ENCODE data around the gene KDM4B. TPM values are rescaled to one million over a fixed set of nuclear protein-coding genes. Genes with fewer than 3 reads are reported as not detected.

The KDM4B gene
- polyA plus RNA-seq, 3 donors: 6.4 to 22.7 (median 12.7) TPM

DNA sequence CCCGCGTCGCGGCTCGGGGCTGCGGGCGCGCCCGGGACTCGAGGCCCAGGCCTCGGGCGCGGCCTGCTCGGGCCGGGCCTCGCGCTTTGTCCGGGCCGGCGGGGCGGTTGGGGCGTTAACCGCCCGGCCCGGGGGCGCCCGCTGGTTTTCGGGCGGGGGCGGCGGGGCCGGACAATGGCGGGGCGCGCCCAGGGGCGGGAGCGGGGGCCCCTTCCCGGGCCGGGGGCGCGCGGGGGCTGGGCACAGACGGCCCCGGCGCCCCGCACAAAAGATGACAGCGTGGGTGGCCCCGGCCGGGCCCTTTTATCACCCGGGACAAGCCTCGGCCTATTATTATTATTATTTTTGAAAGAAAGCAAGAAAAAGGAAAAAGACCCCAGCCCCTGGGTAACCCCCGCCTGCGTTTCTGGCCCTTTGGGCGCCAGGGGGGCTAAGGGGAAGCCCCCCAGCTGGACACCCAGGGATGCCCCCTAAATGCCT is 419 bp downstream of the KDM4B start:
- Histone ChIP-seq H4K20me1 (ENCODE audit: insufficient read depth, low read length) (peaks cover 37% of the 10 kb centered on the region), H3K4me3 (replicated peaks in 1 of 3; ENCODE audit: low read depth in 2 of 3, low read length in 3 of 3) (peak overlapping the region; percentile 65 to 87 (median 74)), H3K27me3 (ENCODE audit: control insufficient read depth in 2 of 2, insufficient read depth in 2 of 2, low read length in 2 of 2) (no peaks in the 10 kb centered on the region), H3K9me3 (replicated peaks in 1 of 2; ENCODE audit: control insufficient read depth in 1 of 2, insufficient read depth in 1 of 2, low read length in 2 of 2) (no peaks in the 10 kb centered on the region), H3K79me2 (ENCODE audit: insufficient read depth, low read length) (peaks cover 50% of the 10 kb centered on the region), H3K4me1 (ENCODE audit: control insufficient read depth in 1 of 2, insufficient read depth in 2 of 2, low read length in 2 of 2) (peaks cover 33 to 43% of the 10 kb centered on the region in 2 donors), H3K9ac (ENCODE audit: insufficient read depth, low read length, poor library complexity, severe bottlenecking) (peak overlapping the region; percentile 54), H3K27ac (ENCODE audit: low read depth in 1 of 2, low read length in 2 of 2) (peak overlapping the region; percentile 37 to 71), H3K36me3 (replicated peaks in 1 of 2; ENCODE audit: control insufficient read depth in 1 of 2, insufficient read depth in 2 of 2, low read length in 2 of 2) (no peaks in the 10 kb centered on the region), H2AFZ (ENCODE audit: insufficient read depth, low read depth, low read length, poor library complexity, severe bottlenecking) (no peak overlapping the region), H3K4me2 (replicated peaks; ENCODE audit: extremely low read depth, low read length, poor library complexity, severe bottlenecking) (peak overlapping the region; percentile 97)
- Mint-ChIP-seq H3K36me3 (peaks cover 5 to 10% of the 10 kb centered on the region in 2 donors), H3K9me3 (peaks cover 0 to 2% (median 0%) of the 10 kb centered on the region in 7 donors), H3K4me3 (peak overlapping the region; percentile 91 to 95), H3K4me1 (peaks cover 42% of the 10 kb centered on the region), H3K27me3 (ENCODE audit: low read depth in 3 of 3) (peaks cover 0 to 4% (median 0%) of the 10 kb centered on the region in 3 donors), H3K27ac (peak overlapping the region; percentile 86 to 95 (median 93))
- DNase-seq: no peak
- intact Hi-C loops (cut with micrococcal nuclease): loop anchor here in 1 of 2 donors (10.0 kb wide), 1 partner anchor 165 kb away; no protein-coding TSS in a partner anchor
- WGBS (ENCODE audit: insufficient coverage): under 1% methylated on average over 35 of the region's 54 CpGs
- TF ChIP-seq, protein P1, sequence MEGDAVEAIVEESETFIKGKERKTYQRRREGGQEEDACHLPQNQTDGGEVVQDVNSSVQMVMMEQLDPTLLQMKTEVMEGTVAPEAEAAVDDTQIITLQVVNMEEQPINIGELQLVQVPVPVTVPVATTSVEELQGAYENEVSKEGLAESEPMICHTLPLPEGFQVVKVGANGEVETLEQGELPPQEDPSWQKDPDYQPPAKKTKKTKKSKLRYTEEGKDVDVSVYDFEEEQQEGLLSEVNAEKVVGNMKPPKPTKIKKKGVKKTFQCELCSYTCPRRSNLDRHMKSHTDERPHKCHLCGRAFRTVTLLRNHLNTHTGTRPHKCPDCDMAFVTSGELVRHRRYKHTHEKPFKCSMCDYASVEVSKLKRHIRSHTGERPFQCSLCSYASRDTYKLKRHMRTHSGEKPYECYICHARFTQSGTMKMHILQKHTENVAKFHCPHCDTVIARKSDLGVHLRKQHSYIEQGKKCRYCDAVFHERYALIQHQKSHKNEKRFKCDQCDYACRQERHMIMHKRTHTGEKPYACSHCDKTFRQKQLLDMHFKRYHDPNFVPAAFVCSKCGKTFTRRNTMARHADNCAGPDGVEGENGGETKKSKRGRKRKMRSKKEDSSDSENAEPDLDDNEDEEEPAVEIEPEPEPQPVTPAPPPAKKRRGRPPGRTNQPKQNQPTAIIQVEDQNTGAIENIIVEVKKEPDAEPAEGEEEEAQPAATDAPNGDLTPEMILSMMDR (IDR thresholded peaks at IDR 0.05): no peak

DNA sequence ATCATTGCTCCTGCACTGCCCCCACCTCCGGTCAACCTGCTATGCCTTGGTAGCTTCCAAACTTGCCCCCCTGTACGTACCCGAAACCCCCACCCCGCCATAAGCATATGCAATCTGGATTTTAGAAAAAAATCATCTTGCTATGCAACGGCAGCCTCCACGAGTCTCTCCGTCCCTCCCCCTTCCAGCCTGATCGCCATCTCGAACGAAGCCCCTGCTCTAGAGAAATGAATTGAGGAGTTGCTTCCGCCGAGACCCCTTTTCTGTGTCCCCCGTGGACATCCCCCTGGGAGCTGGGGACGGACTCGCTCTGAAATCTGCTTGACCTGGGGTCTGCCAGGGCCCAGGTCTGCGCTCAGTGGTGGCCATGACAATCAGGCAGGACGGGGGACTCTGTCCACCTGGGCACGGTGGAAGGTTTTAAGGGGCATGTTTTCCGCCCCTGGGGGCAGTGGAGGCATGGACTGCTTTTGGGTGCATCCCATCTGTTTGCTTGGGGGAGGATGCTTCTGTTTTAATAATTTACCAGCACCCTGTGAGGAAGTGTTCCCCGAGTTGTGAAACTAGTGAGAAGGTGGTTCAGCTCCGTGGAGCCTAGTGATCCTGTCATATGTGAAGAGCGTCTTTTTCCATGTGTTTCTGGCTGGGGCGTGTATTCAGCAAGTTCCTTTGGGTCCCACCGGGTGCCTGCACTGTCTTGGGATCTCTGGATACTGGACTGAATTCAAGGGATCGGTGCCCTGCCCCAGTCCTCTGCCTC is 1.0 kb downstream of the KDM4B start:
- DNase-seq: peak; percentile 59 to 71 (median 67)
- Mint-ChIP-seq H3K4me1 (peaks cover 49% of the 10 kb centered on the region), H3K4me3 (peak overlapping the region; percentile 91 to 95), H3K27me3 (ENCODE audit: low read depth in 3 of 3) (peaks cover 0 to 4% (median 0%) of the 10 kb centered on the region in 3 donors), H3K36me3 (peaks cover 7 to 13% of the 10 kb centered on the region in 2 donors), H3K9me3 (peaks cover 0 to 2% (median 0%) of the 10 kb centered on the region in 7 donors), H3K27ac (peak overlapping the region; percentile 86 to 95 (median 93))
- peaks cover 57% of the 10 kb centered on the region for H3K79me2 ChIP-seq (ENCODE audit: insufficient read depth, low read length)
- no peaks in the 10 kb centered on the region for H3K27me3 ChIP-seq (ENCODE audit: control insufficient read depth in 2 of 2, insufficient read depth in 2 of 2, low read length in 2 of 2)
- H3K4me1 ChIP-seq (ENCODE audit: control insufficient read depth in 1 of 2, insufficient read depth in 2 of 2, low read length in 2 of 2): peaks cover 39 to 50% of the 10 kb centered on the region in 2 donors
- TF ChIP-seq, protein P1 (IDR thresholded peaks at IDR 0.05): no peak
- 4% methylated on average over 14 of the region's 25 CpGs for WGBS (ENCODE audit: insufficient coverage)
- peak overlapping the region; percentile 37 to 71 for H3K27ac ChIP-seq (ENCODE audit: low read depth in 1 of 2, low read length in 2 of 2)
- H3K4me2 ChIP-seq (replicated peaks; ENCODE audit: extremely low read depth, low read length, poor library complexity, severe bottlenecking): peak overlapping the region; percentile 97
- no peaks in the 10 kb centered on the region for H3K36me3 ChIP-seq (replicated peaks in 1 of 2; ENCODE audit: control insufficient read depth in 1 of 2, insufficient read depth in 2 of 2, low read length in 2 of 2)
- H4K20me1 ChIP-seq (ENCODE audit: insufficient read depth, low read length): peaks cover 37% of the 10 kb centered on the region
- peak overlapping the region; percentile 54 for H3K9ac ChIP-seq (ENCODE audit: insufficient read depth, low read length, poor library complexity, severe bottlenecking)
- intact Hi-C loops (cut with micrococcal nuclease): loop anchor here (10.0 kb wide), 3 partner anchors 55 to 165 kb away; no protein-coding TSS in a partner anchor
- H3K4me3 ChIP-seq (replicated peaks in 1 of 3; ENCODE audit: low read depth in 2 of 3, low read length in 3 of 3): peak overlapping the region; percentile 65 to 87 (median 74)
- H3K9me3 ChIP-seq (replicated peaks in 1 of 2; ENCODE audit: control insufficient read depth in 1 of 2, insufficient read depth in 1 of 2, low read length in 2 of 2): no peaks in the 10 kb centered on the region
- no peak overlapping the region for H2AFZ ChIP-seq (ENCODE audit: insufficient read depth, low read depth, low read length, poor library complexity, severe bottlenecking)

Measured in CD14-positive monocyte (primary cell).